ENCODE measurements around the gene SPPL2B.

DNA sequence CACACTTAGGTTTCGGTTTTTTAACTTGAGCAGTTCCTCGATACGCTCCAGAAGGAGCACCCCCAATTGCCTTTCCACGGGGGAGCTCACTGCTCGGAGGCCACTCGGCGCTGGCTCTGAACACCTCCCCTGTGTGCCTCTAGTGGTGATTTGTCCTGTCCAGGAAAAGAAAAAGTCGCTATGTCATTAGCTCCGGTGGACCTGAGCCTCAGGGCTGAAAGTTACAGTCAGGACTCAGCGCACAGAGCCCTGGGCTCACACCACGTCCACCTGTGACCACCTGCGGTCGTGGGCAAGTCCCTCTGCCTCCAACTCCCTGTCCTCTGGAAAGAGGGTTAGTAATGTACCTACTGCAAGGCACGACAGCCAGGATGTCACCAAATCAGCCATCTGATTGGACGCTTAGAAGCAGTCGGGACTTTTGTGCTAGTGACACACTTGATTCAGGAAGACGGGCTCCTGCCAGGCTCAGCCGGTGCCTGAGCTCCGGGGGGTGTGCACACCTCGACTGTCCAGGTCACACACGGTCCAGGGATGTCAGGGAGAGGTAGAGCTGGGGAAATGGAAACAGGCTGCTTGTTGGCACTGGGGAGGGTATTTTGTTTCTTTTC is 27.7 kb downstream of the SPPL2B start:
- TF ChIP-seq, protein P1, sequence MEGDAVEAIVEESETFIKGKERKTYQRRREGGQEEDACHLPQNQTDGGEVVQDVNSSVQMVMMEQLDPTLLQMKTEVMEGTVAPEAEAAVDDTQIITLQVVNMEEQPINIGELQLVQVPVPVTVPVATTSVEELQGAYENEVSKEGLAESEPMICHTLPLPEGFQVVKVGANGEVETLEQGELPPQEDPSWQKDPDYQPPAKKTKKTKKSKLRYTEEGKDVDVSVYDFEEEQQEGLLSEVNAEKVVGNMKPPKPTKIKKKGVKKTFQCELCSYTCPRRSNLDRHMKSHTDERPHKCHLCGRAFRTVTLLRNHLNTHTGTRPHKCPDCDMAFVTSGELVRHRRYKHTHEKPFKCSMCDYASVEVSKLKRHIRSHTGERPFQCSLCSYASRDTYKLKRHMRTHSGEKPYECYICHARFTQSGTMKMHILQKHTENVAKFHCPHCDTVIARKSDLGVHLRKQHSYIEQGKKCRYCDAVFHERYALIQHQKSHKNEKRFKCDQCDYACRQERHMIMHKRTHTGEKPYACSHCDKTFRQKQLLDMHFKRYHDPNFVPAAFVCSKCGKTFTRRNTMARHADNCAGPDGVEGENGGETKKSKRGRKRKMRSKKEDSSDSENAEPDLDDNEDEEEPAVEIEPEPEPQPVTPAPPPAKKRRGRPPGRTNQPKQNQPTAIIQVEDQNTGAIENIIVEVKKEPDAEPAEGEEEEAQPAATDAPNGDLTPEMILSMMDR (IDR thresholded peaks at IDR 0.05) = no peak
- TF ChIP-seq POLR2AphosphoS5 (IDR thresholded peaks at IDR 0.05; ENCODE audit: low read depth, low read length) = no peak
- no peak for TF ChIP-seq TCF7L2 (IDR thresholded peaks at IDR 0.05; ENCODE audit: low read depth, low read length)
- TF ChIP-seq, protein P2, sequence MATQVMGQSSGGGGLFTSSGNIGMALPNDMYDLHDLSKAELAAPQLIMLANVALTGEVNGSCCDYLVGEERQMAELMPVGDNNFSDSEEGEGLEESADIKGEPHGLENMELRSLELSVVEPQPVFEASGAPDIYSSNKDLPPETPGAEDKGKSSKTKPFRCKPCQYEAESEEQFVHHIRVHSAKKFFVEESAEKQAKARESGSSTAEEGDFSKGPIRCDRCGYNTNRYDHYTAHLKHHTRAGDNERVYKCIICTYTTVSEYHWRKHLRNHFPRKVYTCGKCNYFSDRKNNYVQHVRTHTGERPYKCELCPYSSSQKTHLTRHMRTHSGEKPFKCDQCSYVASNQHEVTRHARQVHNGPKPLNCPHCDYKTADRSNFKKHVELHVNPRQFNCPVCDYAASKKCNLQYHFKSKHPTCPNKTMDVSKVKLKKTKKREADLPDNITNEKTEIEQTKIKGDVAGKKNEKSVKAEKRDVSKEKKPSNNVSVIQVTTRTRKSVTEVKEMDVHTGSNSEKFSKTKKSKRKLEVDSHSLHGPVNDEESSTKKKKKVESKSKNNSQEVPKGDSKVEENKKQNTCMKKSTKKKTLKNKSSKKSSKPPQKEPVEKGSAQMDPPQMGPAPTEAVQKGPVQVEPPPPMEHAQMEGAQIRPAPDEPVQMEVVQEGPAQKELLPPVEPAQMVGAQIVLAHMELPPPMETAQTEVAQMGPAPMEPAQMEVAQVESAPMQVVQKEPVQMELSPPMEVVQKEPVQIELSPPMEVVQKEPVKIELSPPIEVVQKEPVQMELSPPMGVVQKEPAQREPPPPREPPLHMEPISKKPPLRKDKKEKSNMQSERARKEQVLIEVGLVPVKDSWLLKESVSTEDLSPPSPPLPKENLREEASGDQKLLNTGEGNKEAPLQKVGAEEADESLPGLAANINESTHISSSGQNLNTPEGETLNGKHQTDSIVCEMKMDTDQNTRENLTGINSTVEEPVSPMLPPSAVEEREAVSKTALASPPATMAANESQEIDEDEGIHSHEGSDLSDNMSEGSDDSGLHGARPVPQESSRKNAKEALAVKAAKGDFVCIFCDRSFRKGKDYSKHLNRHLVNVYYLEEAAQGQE (IDR thresholded peaks at IDR 0.05; ENCODE audit: insufficient read depth in 1 of 2, low read depth in 2 of 2, low read length in 1 of 2) = no peak
- TF ChIP-seq SIN3A (IDR thresholded peaks at IDR 0.05; ENCODE audit: borderline replicate concordance, insufficient read depth, low read depth, low read length) = no peak

Data from Panc1 (cell line).